Measurements from ENCODE around the gene CXCL3. TPM values are rescaled to one million over a fixed set of nuclear protein-coding genes. Genes with fewer than 3 reads are reported as not detected.

CXCL3 gene
- total RNA-seq, 1 experiment from 2014 or later = 1.9 TPM

DNA sequence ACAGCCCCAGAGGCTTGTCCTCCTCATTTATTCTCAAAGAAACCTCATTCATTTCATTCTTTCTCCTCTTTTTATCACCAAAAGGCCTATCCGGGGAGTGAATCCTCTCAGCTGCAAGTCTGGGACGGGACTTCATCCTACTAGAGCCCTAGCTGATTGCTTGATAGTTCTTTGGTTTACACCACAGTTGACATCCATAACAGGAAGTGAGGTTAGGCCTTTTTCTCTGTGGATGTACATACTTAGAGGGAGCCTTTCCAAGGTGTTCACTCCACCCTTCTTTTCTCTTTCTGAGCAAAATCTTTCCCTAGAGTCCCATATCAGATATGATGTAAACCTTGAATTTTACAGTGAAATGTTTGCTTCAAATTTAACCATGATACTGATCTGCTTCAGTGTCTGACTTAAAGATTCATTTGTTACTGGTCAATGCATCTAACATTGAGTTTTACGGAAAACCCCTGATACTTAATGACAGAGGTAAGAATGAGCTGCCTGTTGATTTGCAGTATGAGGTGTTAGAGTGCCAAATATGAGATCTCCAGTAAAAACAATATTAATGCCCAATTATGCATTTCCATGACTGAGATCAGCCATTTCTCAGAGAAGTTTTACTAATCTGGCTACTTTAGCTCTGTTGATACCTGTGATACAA is 23.2 kb downstream of the CXCL3 start (continued):
- TF ChIP-seq, protein P1, sequence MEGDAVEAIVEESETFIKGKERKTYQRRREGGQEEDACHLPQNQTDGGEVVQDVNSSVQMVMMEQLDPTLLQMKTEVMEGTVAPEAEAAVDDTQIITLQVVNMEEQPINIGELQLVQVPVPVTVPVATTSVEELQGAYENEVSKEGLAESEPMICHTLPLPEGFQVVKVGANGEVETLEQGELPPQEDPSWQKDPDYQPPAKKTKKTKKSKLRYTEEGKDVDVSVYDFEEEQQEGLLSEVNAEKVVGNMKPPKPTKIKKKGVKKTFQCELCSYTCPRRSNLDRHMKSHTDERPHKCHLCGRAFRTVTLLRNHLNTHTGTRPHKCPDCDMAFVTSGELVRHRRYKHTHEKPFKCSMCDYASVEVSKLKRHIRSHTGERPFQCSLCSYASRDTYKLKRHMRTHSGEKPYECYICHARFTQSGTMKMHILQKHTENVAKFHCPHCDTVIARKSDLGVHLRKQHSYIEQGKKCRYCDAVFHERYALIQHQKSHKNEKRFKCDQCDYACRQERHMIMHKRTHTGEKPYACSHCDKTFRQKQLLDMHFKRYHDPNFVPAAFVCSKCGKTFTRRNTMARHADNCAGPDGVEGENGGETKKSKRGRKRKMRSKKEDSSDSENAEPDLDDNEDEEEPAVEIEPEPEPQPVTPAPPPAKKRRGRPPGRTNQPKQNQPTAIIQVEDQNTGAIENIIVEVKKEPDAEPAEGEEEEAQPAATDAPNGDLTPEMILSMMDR (IDR thresholded peaks at IDR 0.05 in 2 of 3, conservative IDR thresholded peaks at IDR 0.05 in 1 of 3; ENCODE audit: borderline replicate concordance in 1 of 3, insufficient read depth in 1 of 3, low read depth in 2 of 3, low read length in 2 of 3) = no peak
- TF ChIP-seq, protein P2, sequence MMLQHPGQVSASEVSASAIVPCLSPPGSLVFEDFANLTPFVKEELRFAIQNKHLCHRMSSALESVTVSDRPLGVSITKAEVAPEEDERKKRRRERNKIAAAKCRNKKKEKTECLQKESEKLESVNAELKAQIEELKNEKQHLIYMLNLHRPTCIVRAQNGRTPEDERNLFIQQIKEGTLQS (IDR thresholded peaks at IDR 0.05) = no peak
- no peak for TF ChIP-seq SRF (IDR thresholded peaks at IDR 0.05; ENCODE audit: low read depth)
- no peak for TF ChIP-seq SIN3A (IDR thresholded peaks at IDR 0.05; ENCODE audit: low read depth)
- no peak for TF ChIP-seq ZNF274 (IDR thresholded peaks at IDR 0.05; ENCODE audit: low read depth, low read length)
- no peak for TF ChIP-seq EGR1 (IDR thresholded peaks at IDR 0.05; ENCODE audit: low read depth)
- no peak for TF ChIP-seq EZH2 (IDR thresholded peaks at IDR 0.05)
- no peak for TF ChIP-seq ZFX (IDR thresholded peaks at IDR 0.05)

DNA sequence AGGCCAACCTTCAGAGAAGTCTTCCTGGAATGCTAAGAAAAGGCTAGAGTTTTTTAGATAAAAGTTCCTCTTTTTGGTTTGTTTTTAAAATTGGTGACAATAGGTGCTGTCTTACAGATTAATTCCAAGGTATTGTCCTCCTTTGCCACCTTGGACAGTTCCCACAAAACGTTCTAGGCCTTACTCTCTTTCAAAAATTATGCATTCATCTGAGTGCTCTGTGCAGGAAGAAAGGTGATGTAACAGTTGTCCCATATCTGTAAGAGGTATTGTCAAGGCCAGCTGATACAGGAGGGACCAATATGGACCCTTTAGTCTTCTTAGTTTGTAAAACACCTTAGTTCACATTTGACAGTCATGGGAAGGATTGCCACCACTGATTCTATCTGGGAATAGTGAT is 24.2 kb downstream of the CXCL3 start:
- H3K9me2 ChIP-seq (ENCODE audit: insufficient read depth) = no peaks in the 10 kb centered on the region
- H2AFZ ChIP-seq (ENCODE audit: low read depth, low read length, poor library complexity, severe bottlenecking) = no peak overlapping the region
- no peaks in the 10 kb centered on the region for H3K9me3 ChIP-seq (ENCODE audit: control insufficient read depth in 1 of 2, insufficient read depth in 1 of 2, low read depth in 1 of 2, low read length in 2 of 2)
- no TSS peak for BruUV-seq (replicated peaks)
- no peak overlapping the region for H3K4me2 ChIP-seq (ENCODE audit: low read length)
- intact Hi-C loops (cut with micrococcal nuclease) = no loop called here
- H3K36me3 ChIP-seq (ENCODE audit: control insufficient read depth in 1 of 2, insufficient read depth in 2 of 2, low read length in 2 of 2) = no peaks in the 10 kb centered on the region
- DNase-seq (ENCODE audit: low read depth, low spot score) (no peak), ATAC-seq (no peak)
- H3K9ac ChIP-seq (ENCODE audit: low read length) = no peak overlapping the region
- RAD21 ChIA-PET (ENCODE audit: low non-redundant PET in 1 of 2, low total read pairs in 2 of 2, uncharacterized antibody in 2 of 2, unreplicated experiment in 2 of 2) = no interaction called here
- TF ChIP-seq, protein P3, sequence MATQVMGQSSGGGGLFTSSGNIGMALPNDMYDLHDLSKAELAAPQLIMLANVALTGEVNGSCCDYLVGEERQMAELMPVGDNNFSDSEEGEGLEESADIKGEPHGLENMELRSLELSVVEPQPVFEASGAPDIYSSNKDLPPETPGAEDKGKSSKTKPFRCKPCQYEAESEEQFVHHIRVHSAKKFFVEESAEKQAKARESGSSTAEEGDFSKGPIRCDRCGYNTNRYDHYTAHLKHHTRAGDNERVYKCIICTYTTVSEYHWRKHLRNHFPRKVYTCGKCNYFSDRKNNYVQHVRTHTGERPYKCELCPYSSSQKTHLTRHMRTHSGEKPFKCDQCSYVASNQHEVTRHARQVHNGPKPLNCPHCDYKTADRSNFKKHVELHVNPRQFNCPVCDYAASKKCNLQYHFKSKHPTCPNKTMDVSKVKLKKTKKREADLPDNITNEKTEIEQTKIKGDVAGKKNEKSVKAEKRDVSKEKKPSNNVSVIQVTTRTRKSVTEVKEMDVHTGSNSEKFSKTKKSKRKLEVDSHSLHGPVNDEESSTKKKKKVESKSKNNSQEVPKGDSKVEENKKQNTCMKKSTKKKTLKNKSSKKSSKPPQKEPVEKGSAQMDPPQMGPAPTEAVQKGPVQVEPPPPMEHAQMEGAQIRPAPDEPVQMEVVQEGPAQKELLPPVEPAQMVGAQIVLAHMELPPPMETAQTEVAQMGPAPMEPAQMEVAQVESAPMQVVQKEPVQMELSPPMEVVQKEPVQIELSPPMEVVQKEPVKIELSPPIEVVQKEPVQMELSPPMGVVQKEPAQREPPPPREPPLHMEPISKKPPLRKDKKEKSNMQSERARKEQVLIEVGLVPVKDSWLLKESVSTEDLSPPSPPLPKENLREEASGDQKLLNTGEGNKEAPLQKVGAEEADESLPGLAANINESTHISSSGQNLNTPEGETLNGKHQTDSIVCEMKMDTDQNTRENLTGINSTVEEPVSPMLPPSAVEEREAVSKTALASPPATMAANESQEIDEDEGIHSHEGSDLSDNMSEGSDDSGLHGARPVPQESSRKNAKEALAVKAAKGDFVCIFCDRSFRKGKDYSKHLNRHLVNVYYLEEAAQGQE (IDR thresholded peaks at IDR 0.05; ENCODE audit: low read depth) = peak; percentile 64
- TF ChIP-seq ZFX (IDR thresholded peaks at IDR 0.05) = no peak
- no peak overlapping the region for H3K27ac ChIP-seq (ENCODE audit: low read depth, low read length)
- H3K79me2 ChIP-seq (ENCODE audit: insufficient read depth, low read length) = no peaks in the 10 kb centered on the region
- POLR2A ChIA-PET = no interaction called here
- H3K4me1 ChIP-seq (ENCODE audit: control insufficient read depth in 1 of 2, insufficient read depth in 2 of 2, low read length in 2 of 2) = no peaks in the 10 kb centered on the region
- H4K20me1 ChIP-seq (ENCODE audit: insufficient read depth) = no peaks in the 10 kb centered on the region
- no peaks in the 10 kb centered on the region for H3K27me3 ChIP-seq (ENCODE audit: insufficient read depth, low read length)
- CTCF ChIA-PET = no interaction called here
- no peak overlapping the region for H3K4me3 ChIP-seq (replicated peaks in 1 of 2; ENCODE audit: low read depth in 1 of 2, low read length in 2 of 2)

All from HCT116 (cell line).